ENCODE data around the gene MLEC.

GRCh38 chr12:120647375-120647755, 39.6 kb upstream of the MLEC start:
- TF ChIP-seq JUNB (IDR thresholded peaks at IDR 0.05) (no peak), CHD2 (IDR thresholded peaks at IDR 0.05; ENCODE audit: low read length, partially characterized antibody) (no peak), KDM5A (IDR thresholded peaks at IDR 0.05) (no peak), REST (IDR thresholded peaks at IDR 0.05) (no peak), MAFK (IDR thresholded peaks at IDR 0.05; ENCODE audit: partially characterized antibody) (no peak), CTCF (IDR thresholded peaks at IDR 0.05) (no peak), BCL3 (IDR thresholded peaks at IDR 0.05) (no peak), CEBPB (IDR thresholded peaks at IDR 0.05) (no peak), POLR2A (IDR thresholded peaks at IDR 0.05; ENCODE audit: low read length) (no peak), HDAC2 (IDR thresholded peaks at IDR 0.05) (no peak), RNF2 (IDR thresholded peaks at IDR 0.05; ENCODE audit: borderline replicate concordance, low read depth) (no peak)
